OCI-LY1 (cell line): ENCODE measurements around the gene TBRG4.

Experiments used
- CTCF ChIP-seq: fragments of 200-600 bp; sonication (generic), shearing (Covaris generic); IDR thresholded peaks from 2 replicates; pipeline ENCODE4 v1.5.1; 2017; ENCODE audit warnings: mild to moderate bottlenecking, antibody characterized with exemption, low read length, moderate library complexity, mixed read lengths
- EZH2 ChIP-seq: fragments of 200-600 bp; sonication (generic), shearing (Covaris generic); IDR thresholded peaks from 2 replicates; pipeline ENCODE4 v1.8.0; 2017; ENCODE audit warnings: borderline replicate concordance, mixed run types, mild to moderate bottlenecking, antibody characterized with exemption, low read length, moderate library complexity, mixed read lengths

GRCh38 chr7:45107356-45107755, 4.1 kb downstream of the TBRG4 start:
- TF ChIP-seq CTCF (no peak), EZH2 (no peak)
